Lung microvascular endothelial cell (primary cell): ENCODE data around the gene EML6. TPM values are rescaled to one million over a fixed set of nuclear protein-coding genes. Genes with fewer than 3 reads are reported as not detected.

Source experiments
- DNase-seq, 2 donors: peaks; one replicate each; pipeline versions ENCODE4 v3.0.0 to v3.0.0-alpha.2; 2010; ENCODE audit warnings: low read depth in 2 of 2
- total RNA-seq: library from RNA; depleted of rRNA; stranded (reverse); fragments of >200 nt; gene quantifications from 2 replicates; pipeline ENCODE4 v1.2.1, GENCODE V29; 2014

EML6 gene
- total RNA-seq, 1 donor from 2014 or later, result 0.20 TPM

GRCh38 chr2:54907663-54908062, 184.2 kb downstream of the EML6 start:
- DNase-seq, result no peak

- no peak for DNase-seq
Observed at GRCh38 chr2:54908591-54908990, 185.1 kb downstream of the EML6 start.

- DNase-seq, result no peak
Observed at GRCh38 chr2:54909001-54909400, 185.5 kb downstream of the EML6 start.

DNA sequence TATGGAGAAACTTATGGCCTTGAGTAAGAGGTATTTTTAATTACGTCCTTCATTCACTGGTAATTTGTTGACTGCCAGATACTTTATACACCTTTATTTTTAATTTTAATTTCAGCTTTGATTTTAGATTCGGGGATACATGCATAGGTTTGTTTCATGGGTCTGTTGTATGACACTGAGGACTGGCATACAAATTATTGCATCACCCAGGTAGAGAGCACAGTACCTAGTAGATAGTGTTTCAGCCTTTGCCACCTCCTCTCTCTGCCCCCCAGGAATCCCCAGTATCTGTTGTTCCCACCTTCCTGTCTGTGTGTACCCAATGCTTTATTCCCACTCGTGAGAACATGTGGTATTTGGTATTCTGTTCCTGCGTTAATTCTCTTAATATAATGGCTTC, 188.8 kb downstream of the EML6 start:
- no peak for DNase-seq

DNA sequence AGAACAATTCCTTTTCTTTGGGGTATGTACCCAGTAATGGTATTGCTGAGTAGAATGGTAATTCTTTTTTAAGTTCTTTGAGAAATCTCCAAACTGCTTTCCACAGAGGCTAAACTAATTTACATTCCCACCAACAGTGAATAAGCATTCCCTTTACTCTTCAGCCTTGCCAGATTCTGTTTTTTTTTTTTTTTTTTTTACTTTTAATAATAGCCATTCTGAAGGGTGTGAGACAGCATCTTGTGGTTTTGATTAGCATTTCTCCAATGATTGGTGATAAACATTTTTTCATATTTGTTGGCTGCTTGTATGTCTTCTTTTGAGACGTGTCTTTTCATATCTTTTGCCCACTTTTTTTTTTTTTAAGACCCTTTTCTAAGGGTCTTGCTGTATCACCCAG, 189.4 kb downstream of the EML6 start:
- DNase-seq, result no peak

DNA sequence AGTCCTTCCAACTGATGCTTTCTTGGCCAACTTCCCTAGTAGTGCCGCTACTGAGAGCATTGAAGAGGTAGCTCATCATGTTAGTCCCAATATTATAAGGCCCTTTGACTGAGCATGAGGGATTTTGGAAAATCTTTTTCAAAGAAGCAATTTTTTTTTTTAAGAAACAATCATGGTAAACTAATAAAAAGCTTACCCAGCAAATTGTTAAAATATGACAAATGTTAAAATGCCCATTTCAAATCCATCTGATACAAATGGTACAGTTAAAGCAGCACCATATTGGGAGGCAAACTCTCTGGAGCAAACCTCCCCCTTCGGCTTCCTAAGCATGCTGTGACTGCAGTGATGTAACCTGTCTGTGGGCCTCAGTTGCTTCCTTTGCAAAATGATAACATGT, 191.2 kb downstream of the EML6 start:
- DNase-seq, result no peak

DNA sequence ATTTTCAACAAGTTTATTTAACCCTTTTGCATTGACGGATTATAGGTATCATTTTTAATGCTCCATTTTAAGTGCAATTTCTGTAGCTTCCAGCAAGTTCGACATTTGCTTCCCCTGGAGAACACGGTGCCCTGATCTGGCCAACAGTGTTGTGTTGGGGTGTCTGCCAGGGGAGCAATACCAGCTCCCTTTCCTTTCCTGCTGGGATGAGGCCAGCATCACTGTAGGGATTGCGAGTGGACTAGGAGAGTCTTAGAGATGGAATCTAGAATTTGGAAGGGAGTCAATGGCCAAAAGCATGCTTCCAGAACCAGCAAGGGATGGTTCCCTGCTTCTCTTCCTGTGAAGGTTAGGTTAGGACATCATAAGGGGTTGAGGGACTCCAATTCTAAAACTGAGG, 191.6 kb downstream of the EML6 start:
- no peak for DNase-seq

DNA sequence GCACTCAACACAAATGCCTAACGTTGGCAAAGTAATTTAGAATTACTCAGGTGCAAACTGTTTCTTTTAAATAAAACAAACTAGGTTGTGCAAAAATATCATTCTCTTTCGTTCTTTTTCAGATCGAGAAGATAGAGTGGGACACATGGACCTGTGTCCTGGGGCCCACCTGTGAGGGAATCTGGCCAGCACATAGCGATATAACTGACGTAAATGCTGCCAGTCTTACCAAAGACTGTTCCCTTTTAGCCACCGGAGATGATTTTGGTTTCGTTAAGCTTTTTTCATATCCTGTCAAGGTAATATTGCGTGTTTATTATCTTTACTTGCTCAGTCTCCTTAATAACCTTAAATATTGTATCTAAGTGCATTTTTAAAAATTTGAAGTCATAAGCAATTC, 193.2 kb downstream of the EML6 start:
- DNase-seq, result no peak

DNA sequence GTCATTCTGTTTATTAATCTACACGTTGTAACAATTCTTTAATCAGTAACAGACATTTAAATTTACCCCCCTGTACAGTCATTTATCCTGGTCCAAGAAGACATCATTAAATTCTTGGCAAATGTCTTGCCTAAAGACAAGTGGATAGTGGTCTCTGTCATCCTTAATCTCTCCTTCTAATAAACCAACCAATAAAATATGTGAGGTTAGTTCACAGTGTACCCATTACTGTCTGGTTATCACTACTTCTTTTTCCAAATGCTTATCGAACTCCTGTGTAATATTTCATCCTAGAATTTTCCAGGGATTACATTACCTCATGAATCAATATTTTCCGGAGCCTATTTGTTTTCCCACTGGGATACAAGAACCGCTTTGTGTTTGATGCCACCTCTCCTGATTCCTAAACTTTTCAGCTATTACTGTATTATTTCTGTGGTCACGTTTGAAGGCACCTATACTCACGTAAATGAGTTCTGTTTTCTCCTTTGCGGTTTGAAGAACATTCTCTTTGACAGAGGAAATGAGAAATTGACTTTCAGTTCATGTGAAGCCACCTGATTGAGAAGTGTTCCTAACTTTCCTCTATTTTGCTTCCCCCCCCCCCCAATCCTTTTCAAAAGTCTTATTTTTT, 195.3 kb downstream of the EML6 start:
- DNase-seq, result no peak

- DNase-seq, result no peak
Observed at GRCh38 chr2:54920660-54921059, 197.2 kb downstream of the EML6 start.

GRCh38 chr2:54924121-54924520, 200.7 kb downstream of the EML6 start:
- DNase-seq, result no peak

DNA sequence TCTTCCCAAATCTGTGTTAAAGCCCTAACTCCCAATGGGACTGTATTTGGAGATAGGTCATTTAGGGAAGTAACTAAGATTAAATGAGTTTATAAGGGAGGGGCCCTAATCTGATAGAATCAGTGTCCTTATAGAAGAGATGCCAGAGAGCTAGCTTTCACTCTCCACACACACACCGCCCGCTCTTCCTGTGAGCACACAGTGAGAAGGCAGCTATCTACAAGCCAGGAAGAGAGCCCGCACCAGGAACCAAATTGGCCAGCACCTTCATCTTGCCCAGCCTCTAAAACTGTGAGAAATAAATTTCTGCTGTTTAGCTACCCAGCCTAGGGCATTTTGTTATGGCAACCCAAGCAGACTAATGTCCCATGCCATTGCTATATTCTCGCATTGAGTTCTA, 201.6 kb downstream of the EML6 start:
- no peak for DNase-seq

GRCh38 chr2:54927085-54927750, 203.8 kb downstream of the EML6 start:
- no peak for DNase-seq

DNA sequence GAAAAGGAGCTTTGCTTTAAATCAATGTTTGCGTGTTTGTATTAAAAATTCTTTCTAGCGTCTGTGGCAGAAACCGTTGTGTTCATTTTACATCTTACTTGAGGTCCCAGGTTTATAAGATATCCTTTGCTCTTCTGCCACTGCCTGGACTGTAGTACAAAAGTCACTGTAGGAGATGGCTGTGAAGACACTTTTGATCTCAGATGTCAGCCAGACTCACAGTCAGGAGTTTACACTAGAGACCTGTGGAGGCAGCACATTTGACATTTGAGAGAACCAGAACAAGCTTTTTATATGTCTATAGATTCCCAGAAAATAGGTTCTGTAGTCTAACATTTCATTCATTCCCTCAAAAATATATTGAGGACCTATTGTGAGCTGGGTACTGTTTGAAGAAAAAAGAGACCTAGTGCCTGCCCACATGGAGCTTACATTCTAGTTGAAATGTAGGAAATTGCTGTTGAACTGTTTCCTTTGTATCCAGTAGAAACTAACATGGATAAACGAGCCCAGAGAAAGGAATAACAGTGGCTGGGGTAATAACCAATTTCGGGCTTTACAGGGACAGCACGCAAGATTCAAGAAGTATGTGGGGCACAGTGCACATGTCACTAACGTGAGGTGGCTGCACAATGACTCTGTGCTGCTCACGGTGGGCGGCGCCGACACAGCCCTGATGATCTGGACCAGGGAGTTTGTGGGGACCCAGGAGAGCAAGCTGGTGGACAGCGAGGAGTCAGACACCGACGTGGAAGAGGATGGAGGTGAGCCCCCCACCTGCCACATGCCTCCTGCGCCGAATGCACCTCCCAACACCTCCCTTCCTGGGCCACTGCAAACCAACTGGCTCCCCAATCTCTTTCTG, 204.5 kb downstream of the EML6 start:
- DNase-seq, result no peak

DNA sequence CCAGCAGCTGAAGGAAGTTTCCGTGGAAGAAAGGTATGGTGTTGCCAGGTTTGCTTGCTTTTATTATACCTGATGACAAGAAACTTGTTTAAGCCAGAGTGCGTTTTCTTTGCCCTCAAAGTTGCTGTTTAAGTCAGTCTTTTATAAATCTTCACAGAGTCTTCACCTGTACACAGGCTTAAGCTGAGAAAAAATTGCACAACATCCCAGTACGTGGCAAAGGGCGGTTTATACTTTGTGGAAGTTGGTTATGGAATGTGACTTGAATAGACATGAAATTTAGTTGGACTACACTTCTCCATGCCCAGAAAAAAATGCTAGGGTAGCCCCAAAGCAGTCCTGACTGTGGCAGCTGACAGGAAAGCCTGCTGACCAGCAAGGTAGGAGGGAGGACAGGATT, 205.3 kb downstream of the EML6 start:
- no peak for DNase-seq

GRCh38 chr2:54931473-54931872, 208.0 kb downstream of the EML6 start:
- no peak for DNase-seq

GRCh38 chr2:54935389-54935788, 211.9 kb downstream of the EML6 start:
- no peak for DNase-seq

DNA sequence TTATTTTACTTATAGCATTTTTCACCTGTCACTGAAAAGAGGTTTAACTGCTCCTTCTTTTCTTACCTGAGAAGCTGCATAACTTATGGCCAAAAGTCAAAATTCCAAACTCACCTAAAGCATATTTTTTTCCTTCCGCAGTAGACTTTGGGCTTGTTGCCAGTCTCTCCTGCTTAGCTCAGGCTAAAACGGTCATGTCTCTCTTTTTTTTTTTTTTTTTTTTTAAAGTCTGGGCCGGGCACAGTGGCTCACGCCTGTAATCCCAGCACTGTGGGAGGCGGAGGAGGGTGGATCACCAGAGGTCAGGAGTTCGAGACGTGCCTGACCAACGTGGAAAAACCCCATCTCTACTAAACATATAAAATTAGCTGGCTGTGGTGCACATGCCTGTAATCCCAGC, 213.3 kb downstream of the EML6 start:
- DNase-seq, result no peak

DNA sequence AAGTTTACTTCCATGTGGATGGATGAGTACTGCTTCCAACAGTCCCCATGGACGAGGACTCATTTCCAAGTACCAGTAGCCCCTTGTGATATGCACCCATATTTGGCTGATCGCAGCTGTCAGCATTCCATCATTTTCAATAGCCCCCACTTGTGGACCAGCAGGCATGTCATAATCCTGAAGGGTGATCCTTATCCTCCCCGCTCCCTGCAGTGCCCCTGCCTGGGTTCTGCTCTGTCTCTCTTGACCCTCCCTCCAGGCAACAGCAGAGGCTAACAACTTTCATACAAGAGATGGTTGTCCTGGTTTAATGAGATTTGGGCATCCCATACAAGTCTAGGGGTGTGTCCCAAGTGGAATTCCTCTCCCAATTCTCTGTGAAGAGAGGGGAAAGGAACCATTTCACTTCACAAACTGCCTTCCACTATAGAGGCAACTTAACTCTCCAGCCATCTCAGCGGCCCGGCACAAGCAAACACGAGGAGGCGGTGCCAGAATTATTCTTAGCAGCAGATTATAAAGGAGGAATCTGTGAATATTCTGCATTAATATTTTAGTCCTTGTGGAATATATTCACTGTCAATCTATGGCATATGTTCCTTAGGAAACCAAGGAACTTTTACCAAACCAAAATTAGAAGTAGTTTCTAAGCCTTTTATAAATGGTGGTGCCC, 216.1 kb downstream of the EML6 start:
- DNase-seq, result no peak

DNA sequence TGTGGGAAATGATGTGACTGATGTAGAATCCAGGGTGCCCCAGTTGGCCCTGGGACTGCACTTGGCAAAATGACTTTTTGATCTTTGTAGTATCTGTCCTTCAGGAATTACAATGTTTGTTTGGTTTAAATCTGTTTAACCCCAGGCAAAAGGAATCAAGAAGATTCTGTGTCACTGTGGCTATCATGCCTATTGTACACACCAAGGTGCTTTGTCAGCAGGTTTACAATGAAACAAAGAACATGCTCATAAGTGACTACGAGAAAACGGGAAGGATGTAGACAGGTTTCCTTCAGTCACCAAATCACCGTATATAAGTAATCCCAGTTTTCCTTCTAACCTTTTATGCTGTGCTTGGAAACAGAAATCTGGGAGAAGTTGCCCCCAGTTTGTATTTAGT, 217.3 kb downstream of the EML6 start:
- DNase-seq, result no peak

DNA sequence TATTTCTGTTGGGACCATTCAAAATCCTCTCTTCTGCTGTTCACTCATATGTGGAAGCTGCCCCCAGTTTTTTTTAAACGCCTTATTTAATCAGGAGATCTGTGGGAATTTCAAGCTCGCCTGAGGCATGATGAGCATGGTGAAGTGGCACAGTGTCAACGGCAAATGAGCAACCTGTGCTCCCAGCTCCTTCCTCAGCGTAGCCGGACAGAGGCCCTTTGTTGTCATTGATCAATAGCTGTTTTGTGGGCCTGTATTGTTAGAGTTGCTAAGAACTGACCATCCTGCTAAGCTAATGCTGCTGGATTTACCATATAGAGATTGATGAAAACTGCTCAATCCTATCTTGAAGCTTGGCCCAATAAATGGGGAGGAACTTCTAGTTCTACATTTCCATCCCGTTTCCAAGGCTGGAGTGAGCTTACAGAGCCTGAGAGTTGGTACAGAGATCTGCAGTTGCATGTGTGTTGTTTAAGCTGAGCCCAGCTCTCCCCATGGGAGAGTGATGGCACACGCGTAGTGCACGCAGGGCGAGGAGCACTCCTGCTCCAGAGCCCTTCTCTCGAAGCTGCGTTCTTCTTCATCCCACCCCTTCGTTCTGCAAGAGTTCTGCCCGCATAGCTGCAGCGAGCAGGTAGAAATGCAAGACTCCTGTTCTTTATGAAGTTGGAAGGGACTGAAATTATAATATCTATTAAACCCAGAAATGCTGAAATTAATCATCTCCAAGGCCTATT, 218.0 kb downstream of the EML6 start:
- DNase-seq, result no peak
